Activated CD8-positive, alpha-beta T cell treated with anti-CD3 and anti-CD28 coated beads for 36 hours (primary cell): ENCODE data around the gene LYPD6. TPM values are rescaled to one million over a fixed set of nuclear protein-coding genes. Genes with fewer than 3 reads are reported as not detected.

Experiments
- ATAC-seq: fragments of 200-7000 bp; cut with Tn5 transposase; one replicate; pipeline ENCODE4 v1.10.0; 2021; ENCODE audit warnings: mild to moderate bottlenecking, moderate library complexity
- CTCF ChIA-PET: fragments of 350-600 bp; sonication (Branson Sonifier 250); formaldehyde crosslinking; loops from one replicate; lab custom pipeline; 2021; ENCODE audit warnings: antibody characterized with exemption; lab: Charles Lee
- POLR2A ChIA-PET: fragments of 350-600 bp; sonication (Branson Sonifier 250); formaldehyde crosslinking; loops from one replicate; lab custom pipeline; 2021; ENCODE audit warnings: antibody characterized with exemption; lab: Charles Lee
- DNase-seq: peaks from one replicate; pipeline ENCODE4 v3.0.0-alpha.2; 2020
- H3K27ac Mint-ChIP-seq: one replicate; pipeline ENCODE4 v1.8.0; 2021; ENCODE audit warnings: mild to moderate bottlenecking, mixed read lengths
- H3K27me3 Mint-ChIP-seq: one replicate; pipeline ENCODE4 v1.8.0; 2021; ENCODE audit warnings: mixed read lengths
- H3K36me3 Mint-ChIP-seq: one replicate; pipeline ENCODE4 v1.8.0; 2021; ENCODE audit warnings: low read depth, mixed read lengths
- H3K4me1 Mint-ChIP-seq: one replicate; pipeline ENCODE4 v1.8.0; 2021; ENCODE audit warnings: low read depth, mixed read lengths
- H3K4me3 Mint-ChIP-seq: one replicate; pipeline ENCODE4 v1.8.0; 2021; ENCODE audit warnings: mild to moderate bottlenecking, moderate library complexity, mixed read lengths
- H3K9me3 Mint-ChIP-seq: one replicate; pipeline ENCODE4 v1.8.0; 2021; ENCODE audit warnings: mixed read lengths
- intact Hi-C: fragments of 100-400 bp; cut with micrococcal nuclease; formaldehyde crosslinking; loops from one replicate; pipeline ENCODE4 v1.10.0; 2022
- total RNA-seq, 2 experiments: library from RNA; stranded (reverse); gene quantifications; one replicate each; pipeline ENCODE4 v1.2.3, GENCODE V29; 2021
- TF ChIP-seq, protein P1 (sequence below): fragments of 200-600 bp; IDR thresholded peaks from one replicate; pipeline ENCODE4 v1.8.0; 2022; ENCODE audit warnings: antibody characterized with exemption, mild to moderate bottlenecking

LYPD6 gene
- total RNA-seq, 2 experiments from 2014 or later = not detected

DNA sequence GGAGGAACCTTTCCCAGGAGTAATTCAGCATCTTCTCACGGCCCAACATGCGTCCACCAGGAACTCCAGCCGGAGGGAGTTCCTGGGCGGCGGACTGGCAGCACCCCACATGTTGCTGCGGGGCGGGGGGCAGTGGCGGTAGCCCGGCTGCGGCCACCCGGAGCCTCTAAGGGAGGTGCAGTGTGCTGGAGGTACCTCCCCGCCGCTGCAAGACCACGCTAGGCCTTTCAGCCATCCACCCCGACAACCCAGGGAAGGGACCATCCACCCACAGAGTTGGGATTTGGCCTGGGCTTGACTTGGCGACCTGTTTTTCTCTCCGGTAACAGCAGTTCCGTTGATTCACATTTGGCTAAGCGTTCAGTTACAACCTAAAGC is 625 bp downstream of the LYPD6 start:
- POLR2A ChIA-PET = no interaction called here
- CTCF ChIA-PET = no interaction called here
- no peaks in the 10 kb centered on the region for H3K36me3 Mint-ChIP-seq
- ATAC-seq (no peak), DNase-seq (no peak)
- no peak overlapping the region for H3K27ac Mint-ChIP-seq
- peaks cover 50% of the 10 kb centered on the region for H3K27me3 Mint-ChIP-seq
- intact Hi-C loops = no loop called here
- no peaks in the 10 kb centered on the region for H3K4me1 Mint-ChIP-seq
- TF ChIP-seq, protein P1, sequence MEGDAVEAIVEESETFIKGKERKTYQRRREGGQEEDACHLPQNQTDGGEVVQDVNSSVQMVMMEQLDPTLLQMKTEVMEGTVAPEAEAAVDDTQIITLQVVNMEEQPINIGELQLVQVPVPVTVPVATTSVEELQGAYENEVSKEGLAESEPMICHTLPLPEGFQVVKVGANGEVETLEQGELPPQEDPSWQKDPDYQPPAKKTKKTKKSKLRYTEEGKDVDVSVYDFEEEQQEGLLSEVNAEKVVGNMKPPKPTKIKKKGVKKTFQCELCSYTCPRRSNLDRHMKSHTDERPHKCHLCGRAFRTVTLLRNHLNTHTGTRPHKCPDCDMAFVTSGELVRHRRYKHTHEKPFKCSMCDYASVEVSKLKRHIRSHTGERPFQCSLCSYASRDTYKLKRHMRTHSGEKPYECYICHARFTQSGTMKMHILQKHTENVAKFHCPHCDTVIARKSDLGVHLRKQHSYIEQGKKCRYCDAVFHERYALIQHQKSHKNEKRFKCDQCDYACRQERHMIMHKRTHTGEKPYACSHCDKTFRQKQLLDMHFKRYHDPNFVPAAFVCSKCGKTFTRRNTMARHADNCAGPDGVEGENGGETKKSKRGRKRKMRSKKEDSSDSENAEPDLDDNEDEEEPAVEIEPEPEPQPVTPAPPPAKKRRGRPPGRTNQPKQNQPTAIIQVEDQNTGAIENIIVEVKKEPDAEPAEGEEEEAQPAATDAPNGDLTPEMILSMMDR = no peak
- no peak overlapping the region for H3K4me3 Mint-ChIP-seq
- H3K9me3 Mint-ChIP-seq = no peaks in the 10 kb centered on the region

GRCh38 chr2:149332364-149332763 is 2.0 kb downstream of the LYPD6 start:
- CTCF ChIA-PET = interaction anchor here (0.7 to 1.2 kb wide), 2 partner anchors 19 to 89 kb away, joined by 3 read pairs; no protein-coding TSS in a partner anchor
- DNase-seq (no peak), ATAC-seq (no peak)
- TF ChIP-seq, protein P1 = no peak
- Mint-ChIP-seq H3K9me3 (peaks cover 1% of the 10 kb centered on the region), H3K4me3 (no peak overlapping the region), H3K27ac (no peak overlapping the region), H3K36me3 (no peaks in the 10 kb centered on the region), H3K4me1 (no peaks in the 10 kb centered on the region), H3K27me3 (peaks cover 53% of the 10 kb centered on the region)
- intact Hi-C loops = no loop called here
- POLR2A ChIA-PET = no interaction called here

DNA sequence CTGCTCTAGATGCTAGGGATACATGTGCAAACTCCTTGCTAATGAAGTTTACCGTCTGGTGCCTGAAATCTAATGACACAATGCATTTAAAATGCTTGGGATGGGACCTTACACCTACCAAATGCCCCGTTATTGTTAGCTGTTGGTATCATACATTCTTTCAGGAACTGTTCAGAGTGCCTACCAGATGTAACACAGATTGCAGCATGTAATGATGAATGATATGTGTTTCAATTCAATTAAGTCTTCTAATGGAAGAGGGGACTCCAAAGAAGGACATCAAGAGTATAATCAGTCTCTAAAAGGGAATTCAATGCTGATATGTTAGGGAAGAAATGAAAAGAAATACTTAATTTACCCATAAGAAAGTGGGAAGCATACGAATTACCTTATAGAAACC is 3.2 kb downstream of the LYPD6 start:
- ATAC-seq (no peak), DNase-seq (no peak)
- ChIA-PET POLR2A (no interaction called here), CTCF (interaction anchor here (1.2 kb wide), 1 partner anchor 20 kb away, joined by 3 read pairs; no protein-coding TSS in a partner anchor)
- H3K4me3 Mint-ChIP-seq = no peak overlapping the region
- H3K36me3 Mint-ChIP-seq = no peaks in the 10 kb centered on the region
- H3K4me1 Mint-ChIP-seq = no peaks in the 10 kb centered on the region
- peaks cover 46% of the 10 kb centered on the region for H3K27me3 Mint-ChIP-seq
- intact Hi-C loops = no loop called here
- H3K27ac Mint-ChIP-seq = no peak overlapping the region
- H3K9me3 Mint-ChIP-seq = peaks cover 1% of the 10 kb centered on the region
- TF ChIP-seq, protein P1 = no peak

DNA sequence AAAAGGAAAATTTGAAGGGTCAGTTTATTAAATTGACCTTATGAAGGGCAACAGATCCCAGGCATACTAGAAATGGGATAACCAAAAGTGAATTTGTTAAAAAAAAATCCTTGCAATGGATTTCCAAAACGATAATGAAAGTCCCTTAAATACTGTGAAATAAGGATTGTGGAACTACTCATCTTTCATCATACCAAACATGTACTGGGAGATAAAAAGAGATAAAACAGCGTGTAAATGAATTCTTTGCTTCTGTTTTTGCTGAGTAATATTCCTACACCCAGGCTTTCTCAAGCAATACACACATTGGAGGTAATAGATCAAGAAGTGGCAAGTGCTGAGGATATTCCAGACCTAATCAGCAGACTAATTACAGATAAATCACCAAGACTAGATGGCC is 3.8 kb downstream of the LYPD6 start:
- no peak for DNase-seq
- CTCF ChIA-PET = no interaction called here
- POLR2A ChIA-PET = no interaction called here
- intact Hi-C loops = no loop called here
- ATAC-seq = no peak
- TF ChIP-seq, protein P1 = no peak
- Mint-ChIP-seq H3K9me3 (peaks cover 1% of the 10 kb centered on the region), H3K27ac (no peak overlapping the region), H3K4me1 (no peaks in the 10 kb centered on the region), H3K4me3 (no peak overlapping the region), H3K27me3 (peaks cover 44% of the 10 kb centered on the region), H3K36me3 (no peaks in the 10 kb centered on the region)

DNA sequence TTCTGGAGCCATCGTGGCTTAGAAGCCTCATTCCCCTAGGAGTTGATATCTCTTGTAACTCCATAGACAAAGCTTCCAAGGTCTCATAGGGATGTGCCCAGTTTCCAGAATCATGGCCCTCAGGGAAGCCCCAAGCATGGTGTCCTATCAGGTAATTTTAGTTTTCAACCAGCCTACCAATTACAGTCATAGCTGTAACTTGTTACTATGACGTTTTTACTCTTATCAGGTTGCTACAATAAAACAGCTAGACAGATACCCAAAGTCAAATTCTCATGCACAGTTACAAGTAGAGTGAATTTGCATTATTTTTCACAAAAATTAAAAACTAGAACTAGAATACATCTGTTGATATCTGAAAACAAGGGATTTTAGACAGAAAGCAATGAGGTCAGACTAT is 8.9 kb downstream of the LYPD6 start:
- TF ChIP-seq, protein P1 = no peak
- Mint-ChIP-seq H3K4me1 (no peaks in the 10 kb centered on the region), H3K27ac (no peak overlapping the region), H3K27me3 (peaks cover 8% of the 10 kb centered on the region), H3K9me3 (peaks cover 1% of the 10 kb centered on the region), H3K4me3 (no peak overlapping the region), H3K36me3 (no peaks in the 10 kb centered on the region)
- CTCF ChIA-PET = no interaction called here
- intact Hi-C loops = no loop called here
- DNase-seq (no peak), ATAC-seq (no peak)
- POLR2A ChIA-PET = no interaction called here
